Left cardiac atrium (tissue), 4 donors: ENCODE data around the gene MRPL57. TPM values are rescaled to one million over a fixed set of nuclear protein-coding genes. Genes with fewer than 3 reads are reported as not detected.

Source experiments
- ATAC-seq, 2 donors: fragments of 200-7000 bp; cut with Tn5 transposase; one replicate each; pipeline ENCODE4 v1.9.1; 2020; ENCODE audit warnings: mild to moderate bottlenecking in 2 of 2, moderate library complexity in 2 of 2
- DNase-seq: peaks from one replicate; pipeline ENCODE4 v3.0.0-alpha.2; 2020
- intact Hi-C, 2 donors: fragments of 100-400 bp; cut with DNase I; formaldehyde crosslinking; loops; one replicate each; pipeline versions ENCODE4 v1.14.1 to v1.15.1; 2022 to 2023
- total RNA-seq, 2 donors: library from RNA; stranded (reverse); fragmentation: NEBNext Ultra II Directional; extraction: Animal tissue kit (Norgen Biotek cat#: 25700); gene quantifications; one replicate each; pipeline ENCODE4 v1.2.1, GENCODE V29; 2021
- donor health status: DM: no; HTN: yes; CAD: no.
- donor health status: DM: no; HTN: yes; CAD: no; lungs with severe emphysema.
- donor health status: DM: yes; HTN: yes; CAD: no.
- donor health status: Dilated cardiomyopathy.

Gene MRPL57
- total RNA-seq, 2 donors from 2014 or later = 18.8 to 20.1 TPM

DNA sequence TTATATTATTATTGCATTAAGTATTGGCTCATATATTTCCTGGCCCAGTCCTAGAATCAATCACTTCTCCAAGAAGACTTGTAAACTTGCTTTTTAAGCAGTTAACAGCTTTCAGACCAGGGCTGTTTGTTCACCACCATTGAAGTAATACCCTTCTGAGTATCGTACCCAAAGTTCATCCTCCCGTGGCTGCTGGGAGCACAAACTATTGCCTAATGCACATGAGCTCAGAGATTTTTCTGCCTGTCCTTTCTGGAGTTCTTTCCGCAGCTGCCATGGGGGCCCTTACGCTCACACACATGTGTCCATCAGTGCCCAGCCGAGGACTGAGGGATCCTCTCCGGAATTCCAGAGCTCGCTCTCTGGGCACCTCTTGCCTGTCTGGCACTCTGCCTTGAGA lies 51.5 kb downstream of the MRPL57 start:
- ATAC-seq (no peak), DNase-seq (no peak)
- intact Hi-C loops = no loop called here

Other genes starting within 250 kb of the MRPL57 start
- gene LATS2, start 115.1 kb upstream of the MRPL57 start, total RNA-seq = 10 to 100 TPM; 19.3 to 30.9 TPM
- gene SAP18, start 36.5 kb upstream of the MRPL57 start, total RNA-seq = 100 to 1,000 TPM; 215 to 243 TPM
- gene SKA3, start 106 bp upstream of the MRPL57 start, total RNA-seq = 1 to 10 TPM in 1 of 2 donors, under 1 TPM in 1; 0.24 to 1.1 TPM